Stimulated activated CD8-positive, alpha-beta memory T cell treated with anti-CD3 and anti-CD28 coated beads, Interleukin-2, amount 100 ng/mL, for 1 hour (primary cell): ENCODE measurements around the gene LBX2.
"Not testable (repeated sequence)": the region's sequence is repeated elsewhere in the genome, so short reads cannot be mapped to it uniquely, and the experiment has no call there.

Experiments
- DNase-seq, 2 donors: peaks; one replicate each; pipeline ENCODE4 v3.0.0-alpha.2; 2020; ENCODE audit warnings: low read depth in 2 of 2

LBX2 gene

DNA sequence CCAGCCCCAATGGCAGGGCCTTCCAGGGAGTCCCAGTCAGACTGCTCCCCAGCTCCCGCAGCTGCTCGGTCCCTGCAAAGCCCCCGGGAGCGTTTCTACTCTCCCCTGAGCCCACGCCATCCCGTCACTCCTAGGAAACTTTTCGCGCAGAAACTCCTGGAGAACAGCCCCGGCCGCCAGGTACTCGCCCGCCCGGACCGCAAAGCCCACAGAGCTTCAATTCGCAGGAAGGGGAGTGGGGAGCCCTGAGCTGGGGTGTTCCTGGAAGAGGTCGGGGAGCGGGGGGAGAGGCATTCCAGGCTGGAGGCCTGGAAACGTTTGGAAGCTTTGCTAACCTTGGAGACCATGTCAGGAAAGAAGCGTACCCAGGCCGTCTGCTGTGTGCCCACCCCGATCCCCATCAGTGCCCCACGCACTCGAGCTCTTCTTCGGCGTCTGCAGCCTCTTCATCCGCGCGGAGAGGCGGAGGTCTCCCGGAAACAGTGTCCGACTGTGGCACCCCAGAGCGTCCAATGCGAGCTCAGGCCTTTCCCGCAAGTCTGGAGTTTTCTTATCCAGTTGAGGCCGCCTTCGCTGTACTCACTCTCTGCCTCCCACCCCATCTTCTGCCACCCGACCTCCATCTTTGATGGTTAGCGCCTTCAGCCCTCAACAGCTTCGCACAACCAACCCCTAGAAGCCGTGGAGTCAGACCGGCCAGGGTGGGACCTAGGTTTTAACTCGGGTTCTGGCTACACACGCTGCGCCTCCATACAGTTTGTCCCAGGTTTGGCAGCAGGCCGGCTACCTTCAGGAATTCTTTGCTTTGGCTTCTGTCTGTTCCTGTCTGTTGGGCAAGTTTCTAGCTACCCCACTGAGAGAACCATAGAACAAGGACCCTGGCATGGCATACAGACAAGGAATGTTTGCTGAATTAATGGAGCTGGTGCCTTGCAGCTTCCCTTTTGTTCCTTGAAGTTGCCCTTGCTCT lies 4.4 kb upstream of the LBX2 start:
- DNase-seq = no peak

DNA sequence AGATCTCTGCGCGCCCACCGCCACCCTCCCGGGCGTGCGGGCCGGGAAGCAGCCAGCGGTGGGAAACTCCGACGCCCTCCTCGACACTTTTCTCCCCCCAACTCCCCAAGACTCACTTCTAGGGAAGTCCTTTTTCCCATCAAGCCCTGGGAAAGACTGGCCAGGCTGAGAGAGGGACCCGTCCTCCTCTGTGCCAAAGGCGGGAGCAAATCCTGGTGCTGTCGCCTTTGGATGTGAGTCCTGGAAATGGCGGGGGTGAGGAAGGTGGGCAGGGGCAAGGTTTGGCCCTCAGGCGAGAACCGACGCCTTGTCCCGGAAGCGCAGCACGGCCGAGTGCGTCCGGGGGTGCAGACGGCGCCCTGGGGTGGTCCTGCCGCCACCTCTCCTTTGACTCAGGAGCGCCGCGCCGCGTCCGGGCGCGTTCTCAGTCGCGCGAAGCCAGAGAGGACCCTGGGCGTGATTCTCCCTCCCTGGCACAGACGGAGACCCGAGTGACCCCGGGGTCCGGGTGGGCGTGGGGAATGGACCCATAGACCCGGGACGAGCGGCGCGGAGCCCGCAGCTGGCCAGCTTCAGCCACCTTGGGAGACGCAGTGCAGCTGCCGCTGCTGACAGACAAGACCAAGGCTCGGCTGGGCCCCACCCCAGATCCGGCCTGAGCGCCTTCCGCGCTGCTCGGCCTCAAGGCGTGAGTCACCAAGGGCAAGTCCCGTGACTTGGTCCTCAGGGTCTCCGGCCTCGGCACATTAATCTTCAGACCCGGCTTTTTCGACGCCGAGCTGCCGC lies 3.5 kb upstream of the LBX2 start:
- no peak for DNase-seq

DNA sequence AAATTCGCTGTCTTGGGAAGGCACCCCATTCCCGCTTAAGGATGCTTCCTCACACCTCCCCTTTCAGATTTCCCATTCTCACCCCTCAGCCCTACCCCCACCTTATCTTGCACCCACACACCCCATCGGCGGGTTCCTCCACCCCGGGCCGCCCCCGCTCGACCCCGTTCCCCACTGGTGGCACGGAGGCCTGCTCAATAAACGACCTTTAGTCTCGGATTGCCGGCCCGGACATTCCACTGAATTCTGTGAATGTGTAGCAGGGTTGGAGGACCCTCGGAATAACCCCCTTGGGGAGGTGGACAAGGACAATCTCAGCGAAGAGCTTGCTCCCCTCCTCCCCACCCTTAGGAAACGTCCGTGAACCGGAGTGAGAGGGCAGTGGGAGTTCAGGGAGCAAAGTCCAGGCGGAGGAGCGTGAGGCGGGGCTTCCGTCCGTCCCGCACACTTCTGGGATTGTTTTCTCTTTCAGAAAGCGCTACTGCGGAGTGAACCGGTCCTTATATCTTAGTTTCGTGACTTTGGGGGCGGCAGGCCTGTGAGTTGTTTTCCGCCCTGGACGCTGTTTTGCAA lies 2.8 kb upstream of the LBX2 start:
- no peak for DNase-seq

DNA sequence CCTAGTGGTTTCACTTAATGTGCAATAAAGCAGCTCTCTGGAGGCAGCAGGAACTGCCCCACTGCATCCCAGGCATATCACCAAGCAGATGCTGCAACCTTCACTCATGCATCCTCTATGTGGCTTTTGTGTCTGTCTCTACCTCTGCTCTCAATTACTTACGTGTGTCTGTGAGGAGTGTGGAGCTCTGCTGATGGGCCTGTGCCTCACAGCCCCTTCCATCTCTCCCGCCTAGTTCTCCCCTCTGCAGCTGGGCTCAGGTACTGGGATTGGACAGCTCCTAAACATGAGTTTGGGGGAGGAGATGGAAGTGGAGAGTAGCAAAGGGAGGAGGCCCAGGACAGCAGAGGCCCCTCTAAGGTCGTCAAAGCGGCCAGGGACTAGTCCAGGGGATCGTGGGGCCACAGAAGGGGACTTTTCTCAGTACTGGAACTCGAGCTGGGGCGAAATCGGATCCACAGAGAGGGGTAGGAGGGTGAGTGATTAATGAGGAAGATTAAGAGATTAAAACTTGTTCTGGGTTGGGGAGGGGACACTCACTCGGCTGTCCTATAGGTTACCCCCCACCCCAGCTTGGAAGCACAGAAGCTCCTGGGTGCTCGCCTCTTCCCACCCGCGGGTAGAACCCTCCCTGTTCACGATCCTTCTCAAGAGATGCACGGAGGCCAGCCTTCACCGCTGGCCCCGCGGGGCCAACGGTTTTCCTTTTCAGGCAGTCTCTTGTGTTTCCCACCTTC lies 2.1 kb upstream of the LBX2 start:
- no peak for DNase-seq

DNA sequence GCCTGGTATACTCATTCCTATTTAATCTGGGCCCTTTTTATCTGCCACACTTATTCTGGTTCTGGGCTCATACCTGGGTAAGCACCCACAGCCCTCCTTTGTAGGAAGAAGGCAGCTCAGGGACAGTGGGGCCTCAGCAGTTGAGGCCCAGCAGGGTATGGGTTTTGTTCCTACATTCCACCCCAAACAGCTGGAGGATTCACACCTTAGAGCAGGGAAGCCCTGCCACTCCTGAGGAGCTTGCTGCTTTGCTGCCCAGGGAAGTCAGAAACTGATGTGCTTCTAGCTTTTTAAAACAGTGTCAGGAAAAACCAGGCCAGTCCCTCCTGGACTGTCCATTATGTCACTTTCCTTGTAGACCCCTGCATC lies 1.2 kb upstream of the LBX2 start:
- DNase-seq = no peak

DNA sequence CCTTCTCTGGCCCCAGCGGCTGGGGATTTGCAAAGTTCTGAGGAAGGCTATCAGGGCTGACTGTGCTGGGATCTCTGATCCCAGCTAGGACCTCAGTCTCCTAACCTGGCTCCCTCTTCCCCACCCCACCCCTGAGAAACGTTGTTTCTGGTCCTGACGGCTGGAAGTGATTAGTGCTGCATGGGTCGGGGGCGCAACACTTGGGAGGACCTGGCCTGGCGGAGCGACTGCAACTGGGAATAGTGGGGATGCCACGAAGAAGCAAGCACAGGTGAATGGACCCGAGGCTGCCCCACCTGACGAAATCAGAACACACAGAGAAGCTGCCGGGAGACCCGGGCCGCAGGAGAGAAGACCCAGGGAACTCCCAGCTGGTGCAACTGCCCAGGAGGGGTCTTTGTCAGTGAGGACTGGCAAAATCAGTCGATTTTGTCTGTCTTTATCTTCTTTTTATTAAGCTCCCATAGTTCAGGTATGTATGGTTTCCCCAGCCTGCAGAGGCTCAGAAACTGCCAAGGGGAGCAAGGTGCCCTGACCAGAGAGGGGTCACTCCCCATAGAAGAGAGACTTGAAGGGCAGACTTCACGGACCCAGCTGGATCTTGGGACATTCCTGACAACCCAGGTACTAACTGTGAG lies 656 bp upstream of the LBX2 start:
- DNase-seq = no peak

DNA sequence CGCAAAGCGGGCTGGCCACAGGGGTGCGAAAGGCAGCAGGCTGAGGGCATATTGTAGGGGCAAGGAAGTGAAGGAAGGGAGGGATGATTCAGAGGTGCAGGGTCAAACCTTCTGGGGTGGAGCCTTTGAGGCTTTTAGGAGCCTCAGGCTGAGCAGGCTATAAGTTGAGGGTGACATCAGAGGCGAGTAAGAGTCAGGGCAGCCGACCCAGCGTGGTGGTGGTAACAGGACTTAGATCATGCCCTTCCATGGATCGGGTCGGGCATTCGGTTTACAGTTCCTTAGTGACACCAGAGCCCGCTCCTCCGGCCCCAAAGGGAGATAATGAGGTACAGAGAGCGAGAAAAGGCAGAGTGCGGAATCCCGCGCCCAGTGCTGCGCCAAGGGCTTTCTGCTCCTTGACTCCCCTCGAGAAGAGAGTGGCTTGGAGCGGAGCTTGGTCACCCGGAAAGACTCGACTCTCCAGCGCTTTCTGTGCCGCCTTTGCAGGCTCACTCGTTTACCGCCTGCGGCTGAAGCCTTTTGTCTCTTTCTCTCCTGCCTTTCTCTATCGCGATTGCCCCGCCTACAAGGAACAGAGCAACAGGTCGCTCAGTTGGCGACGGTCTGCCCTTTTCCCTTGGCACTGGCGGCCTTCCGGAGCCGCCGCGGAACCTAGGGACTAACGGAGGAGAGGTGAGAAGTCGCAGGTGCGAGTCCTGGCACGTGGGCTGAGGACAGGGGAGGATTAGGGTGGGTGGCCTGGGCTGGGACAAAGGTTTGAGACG lies 720 bp downstream of the LBX2 start:
- DNase-seq = no peak

DNA sequence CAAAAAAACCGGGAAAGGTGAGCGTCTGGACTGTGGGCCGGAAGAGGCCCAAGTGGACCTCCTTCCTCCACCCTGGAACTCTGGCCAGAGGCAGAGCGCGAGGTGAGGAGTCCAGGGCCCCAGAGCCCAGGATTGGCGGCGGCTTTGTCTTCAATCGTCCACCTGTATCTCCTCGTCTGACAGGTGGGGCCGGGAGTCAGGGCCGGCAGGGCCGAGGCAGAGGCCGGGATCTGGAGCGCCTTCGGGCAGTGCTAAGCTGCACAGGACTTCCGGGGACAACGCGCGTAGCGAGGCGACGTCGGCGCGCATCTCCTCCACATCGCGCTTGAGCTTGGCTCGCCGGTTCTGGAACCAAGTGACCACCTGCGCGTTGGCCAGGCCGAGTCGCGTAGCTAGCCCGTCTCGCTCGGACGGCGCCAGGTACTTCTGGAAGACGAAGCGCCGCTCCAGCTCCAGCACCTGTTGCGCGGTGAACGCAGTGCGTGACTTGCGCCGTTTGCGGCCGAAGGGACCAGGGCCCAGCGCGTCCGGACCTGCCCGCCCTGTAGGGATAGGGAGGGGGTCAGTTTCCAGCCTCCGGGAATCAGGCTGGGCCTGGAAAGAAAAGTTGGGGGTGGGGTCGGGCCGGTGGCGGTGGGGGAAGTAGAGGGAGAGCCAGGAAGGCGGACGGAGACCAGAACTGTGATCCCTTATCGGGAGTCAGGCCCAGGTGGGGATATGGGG lies 1.5 kb downstream of the LBX2 start:
- DNase-seq = no peak

DNA sequence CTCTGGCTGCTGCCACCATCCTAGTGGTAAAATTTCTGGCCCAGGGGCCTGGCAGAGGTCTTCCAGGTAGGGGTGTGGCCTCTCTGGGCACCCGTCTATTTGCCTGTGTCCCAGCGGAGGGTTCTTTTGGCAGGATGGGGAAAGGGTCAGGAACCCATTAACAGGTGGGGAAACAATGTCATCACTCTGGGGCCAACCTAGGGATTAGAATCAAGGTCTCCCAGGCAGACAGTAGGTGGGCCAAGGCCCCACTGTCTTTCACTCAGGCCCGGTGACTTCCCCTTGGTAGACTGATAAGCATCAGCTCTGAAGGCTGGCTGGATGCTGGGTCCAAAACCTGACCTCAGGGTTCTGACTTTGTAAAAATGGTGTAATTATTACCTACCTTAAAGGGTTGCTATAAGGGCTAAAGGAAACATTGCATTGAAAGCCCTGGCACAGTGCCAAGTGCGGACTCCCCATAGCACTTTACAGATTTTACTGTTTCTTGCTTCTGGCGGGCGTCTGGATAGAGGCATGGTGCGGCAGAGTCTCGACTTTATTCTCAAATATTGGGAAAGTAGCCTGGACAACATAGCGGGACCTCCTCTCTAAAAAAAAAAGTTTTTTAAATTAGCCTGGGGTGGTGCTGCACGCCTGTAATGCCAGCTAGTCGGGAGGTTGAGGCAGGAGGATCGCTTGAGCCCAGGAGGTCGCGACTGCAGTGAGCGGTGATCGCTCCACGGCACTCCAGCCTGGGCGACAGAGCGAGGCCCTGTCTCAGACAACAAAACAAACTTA lies 2.2 kb downstream of the LBX2 start:
- no peak for DNase-seq

DNA sequence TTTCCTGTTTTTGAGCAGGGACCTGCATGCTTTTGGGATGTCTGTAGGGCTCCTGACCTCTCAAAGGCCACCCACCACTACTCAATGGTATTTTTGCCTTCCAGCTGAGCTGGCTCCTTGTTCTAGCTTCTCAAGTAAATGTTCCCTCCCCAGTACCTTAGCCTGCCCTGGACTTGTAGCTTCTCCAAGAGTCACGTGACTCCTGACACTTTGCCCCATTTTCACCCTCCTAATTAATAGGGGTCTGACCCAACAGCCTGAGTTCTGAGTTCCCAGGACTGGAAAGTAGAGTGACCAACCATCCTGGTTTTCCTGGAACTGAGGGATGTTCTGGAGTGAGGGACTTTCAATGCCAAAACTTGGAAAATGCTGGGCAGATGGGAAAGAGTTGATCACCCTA lies 4.0 kb downstream of the LBX2 start:
- no peak for DNase-seq

DNA sequence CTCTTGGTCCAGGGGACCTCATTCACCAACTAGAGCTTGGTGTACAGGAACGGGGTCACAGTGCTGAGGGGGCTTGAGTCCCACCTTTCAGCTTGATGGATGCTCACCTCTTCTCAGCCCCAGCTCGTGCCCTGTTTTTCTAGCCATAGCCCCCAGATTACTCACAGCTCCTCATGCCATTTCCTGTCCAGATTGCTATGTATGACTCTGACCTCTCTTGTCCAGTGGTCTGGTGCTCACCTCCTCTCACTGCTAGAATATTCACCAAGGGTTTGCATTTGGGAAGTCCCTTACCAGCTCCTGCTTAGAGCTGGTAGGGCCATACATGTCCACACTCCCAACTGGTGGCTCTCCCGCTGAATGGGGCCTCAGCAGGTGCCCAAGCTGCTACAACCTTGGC lies 5.9 kb downstream of the LBX2 start:
- DNase-seq = no peak

DNA sequence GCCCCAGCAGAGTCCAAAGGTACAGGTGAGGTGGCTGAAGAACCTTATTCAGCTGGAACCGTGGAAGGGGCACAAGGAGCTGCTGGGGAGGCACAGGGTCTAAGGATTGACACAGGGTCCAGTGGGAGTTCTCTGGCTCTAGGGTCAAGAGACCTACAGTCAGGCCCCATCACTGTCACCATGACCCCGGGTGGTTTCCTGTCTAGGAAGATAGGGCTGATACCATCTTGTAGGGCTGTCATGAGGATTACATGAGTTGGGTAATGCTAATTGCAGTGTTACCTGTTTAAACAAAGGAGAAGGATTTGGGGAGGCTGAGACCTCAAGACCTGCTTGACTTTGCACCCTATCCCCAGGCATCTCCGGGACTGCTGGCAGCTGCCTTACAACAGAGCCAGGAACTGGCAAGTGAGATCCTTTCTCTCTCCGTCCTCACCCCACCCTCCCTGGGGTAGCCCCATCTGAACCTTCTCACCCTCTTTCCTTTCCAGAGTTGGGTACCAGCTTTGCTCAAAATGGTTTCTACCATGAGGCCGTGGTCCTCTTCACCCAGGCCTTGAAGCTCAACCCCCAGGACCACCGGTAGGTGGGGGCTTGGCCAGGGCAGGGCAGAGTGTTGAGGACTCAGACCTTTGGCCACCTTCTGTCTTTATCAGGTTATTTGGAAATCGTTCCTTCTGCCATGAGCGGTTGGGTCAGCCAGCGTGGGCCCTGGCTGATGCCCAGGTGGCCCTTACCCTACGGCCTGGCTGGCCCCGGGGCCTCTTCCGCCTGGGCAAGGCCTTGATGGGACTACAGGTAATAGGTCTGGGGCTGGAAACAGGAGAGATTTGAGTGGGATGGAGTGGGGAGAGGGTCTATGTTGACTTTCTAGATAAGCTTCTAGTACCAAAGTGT lies 7.5 kb downstream of the LBX2 start:
- DNase-seq = no peak

DNA sequence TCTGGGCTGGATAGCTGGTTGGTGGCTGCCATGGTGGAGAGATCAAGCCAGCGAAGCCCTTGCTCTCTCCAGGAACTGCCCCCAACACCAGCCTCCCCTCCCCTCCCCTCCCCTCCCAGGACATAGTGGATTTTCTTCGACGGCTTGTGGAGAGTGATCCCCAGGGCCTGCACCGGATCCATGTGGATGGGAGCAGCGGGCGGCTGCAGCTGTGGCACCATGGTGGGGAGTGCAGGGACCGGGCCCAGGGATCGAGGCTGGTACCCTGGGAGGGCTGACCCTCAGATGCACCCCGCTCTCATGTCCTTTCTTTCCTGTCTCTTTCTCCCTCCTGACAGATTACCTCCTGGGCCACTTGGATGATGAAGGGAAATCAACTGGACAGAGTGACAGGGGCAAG lies 9.5 kb downstream of the LBX2 start:
- DNase-seq = no peak

DNA sequence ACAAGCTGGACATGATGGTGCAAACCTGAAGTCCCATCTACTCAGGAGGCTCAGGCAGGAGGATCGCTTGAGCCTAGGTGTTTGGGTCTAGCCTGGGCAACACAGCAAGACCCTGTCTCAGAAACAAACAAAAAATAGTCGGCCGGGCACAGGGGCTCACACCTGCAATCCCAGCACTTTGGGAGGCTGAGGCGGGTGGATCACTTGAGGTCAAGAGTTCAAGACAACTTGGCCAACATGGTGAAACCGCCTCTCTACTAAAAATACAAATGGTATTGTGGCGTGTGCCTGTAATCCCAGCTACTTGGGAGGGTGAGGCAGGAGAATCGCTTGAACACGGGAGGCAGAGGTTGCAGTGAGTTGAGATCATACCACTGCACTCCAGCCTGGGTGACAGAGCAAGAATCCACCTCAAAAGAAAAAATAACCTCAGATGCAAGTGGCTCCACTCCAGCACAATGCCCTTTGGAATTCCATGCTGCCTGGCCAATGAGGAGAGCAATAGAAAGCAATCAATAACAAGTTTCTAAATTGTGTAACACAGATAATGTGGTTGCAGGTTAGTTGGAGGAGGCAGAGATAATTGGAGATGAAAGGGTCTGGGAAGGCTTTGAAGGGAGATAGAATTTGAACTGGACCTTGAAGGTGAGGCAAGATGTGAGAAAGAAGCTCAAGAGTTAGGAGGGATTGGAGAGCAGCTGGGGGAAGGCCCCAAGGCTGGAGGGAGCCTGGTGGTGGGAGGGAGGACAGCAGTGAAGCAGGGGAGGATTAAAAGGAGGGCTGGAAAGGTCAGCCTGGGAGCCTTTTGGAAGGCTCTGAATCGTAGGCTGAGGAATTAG lies 10.5 kb downstream of the LBX2 start:
- no peak for DNase-seq

DNA sequence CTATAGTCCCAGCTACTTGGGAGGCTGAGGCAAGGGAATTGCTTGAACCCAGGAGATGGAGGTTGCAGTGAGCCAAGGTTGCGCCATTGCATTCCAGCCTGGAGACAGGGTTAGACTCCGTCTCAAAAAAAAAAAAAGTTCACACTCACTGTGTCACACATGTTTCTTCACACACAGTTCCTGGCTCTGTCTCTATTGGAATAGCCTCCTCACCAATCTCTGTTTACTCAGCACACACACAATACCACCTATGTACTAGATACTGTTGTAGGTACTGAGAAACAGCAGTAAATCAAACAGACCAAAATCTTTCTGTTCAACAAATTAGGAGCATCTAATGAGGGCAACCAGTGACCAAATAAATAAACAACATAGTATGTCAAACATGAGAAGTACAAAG lies 13.3 kb downstream of the LBX2 start:
- DNase-seq = no peak

DNA sequence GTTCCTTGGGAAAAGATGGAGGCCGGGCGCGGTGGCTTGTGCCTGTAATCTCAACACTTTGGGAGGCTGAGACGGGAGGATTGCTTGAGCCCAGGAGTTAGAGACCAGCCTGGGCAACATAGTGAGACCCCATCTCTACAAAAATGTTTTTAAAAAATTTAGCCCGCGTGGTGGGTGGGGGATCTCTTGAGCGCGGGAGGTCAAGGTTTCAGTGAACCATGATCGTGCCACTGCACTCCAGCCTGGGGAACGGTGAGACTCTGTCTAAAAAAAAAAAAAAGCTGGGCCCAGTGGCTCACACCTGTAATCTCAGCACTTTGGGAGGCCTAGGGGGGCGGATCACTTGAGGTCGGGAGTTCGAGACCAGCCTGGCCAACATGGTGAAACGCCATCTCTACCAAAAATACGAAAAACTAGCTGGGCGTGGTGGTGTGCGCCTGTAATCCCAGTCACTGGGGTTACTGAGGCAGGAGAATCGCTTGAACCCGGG lies 15.7 kb downstream of the LBX2 start:
- DNase-seq = not testable (repeated sequence)
